Prostate gland (tissue), 2 donors: ENCODE measurements around the gene NARF. TPM values are rescaled to one million over a fixed set of nuclear protein-coding genes. Genes with fewer than 3 reads are reported as not detected.

Experiments
- DNase-seq: peaks from one replicate; pipeline ENCODE4 v3.0.0-alpha.2; 2019; ENCODE audit warnings: low spot score
- H3K27ac ChIP-seq, 2 donors: fragments of 200-600 bp; sonication (generic); 2 replicates each; pipeline ENCODE4 v1.5.1; 2017 to 2019
- H3K27me3 ChIP-seq: fragments of 200-600 bp; sonication (generic); replicated peaks from 2 replicates; pipeline ENCODE4 v1.5.1; 2019; ENCODE audit not compliant: insufficient read depth
- H3K36me3 ChIP-seq, 2 donors: fragments of 200-600 bp; sonication (generic); 1 replicate in 1 of 2; 2 replicates in 1 of 2; pipeline versions ENCODE4 v1.5.1 to v1.8.1; 2017 to 2019
- H3K4me1 ChIP-seq: fragments of 200-600 bp; sonication (generic); replicated peaks from 2 replicates; pipeline ENCODE4 v1.5.1; 2019
- H3K4me3 ChIP-seq, 2 donors: fragments of 200-600 bp; sonication (generic); 2 replicates each; pipeline ENCODE4 v1.5.1; 2017 to 2019
- H3K9me3 ChIP-seq: fragments of 200-600 bp; sonication (generic); 2 replicates; pipeline ENCODE4 v1.5.1; 2017
- CTCF ChIP-seq, 4 experiments: fragments of 200-600 bp in 2 of 4; fragments of 450-650 bp in 2 of 4; sonication (generic) in 2 of 4; IDR thresholded peaks; 1 replicate in 3 of 4; 2 replicates in 1 of 4; pipeline ENCODE4 v1.5.1; 2016 to 2019; ENCODE audit warnings: antibody characterized with exemption in 4 of 4, mild to moderate bottlenecking in 2 of 4, moderate library complexity in 2 of 4
- POLR2A ChIP-seq: fragments of 450-650 bp; IDR thresholded peaks from one replicate; pipeline ENCODE4 v1.6.1; 2016; ENCODE audit warnings: antibody characterized with exemption, mild to moderate bottlenecking
- POLR2AphosphoS5 ChIP-seq: sonication (generic); formaldehyde crosslinking; IDR thresholded peaks from one replicate; pipeline ENCODE4 v1.6.1; 2017; ENCODE audit warnings: antibody characterized with exemption
- WGBS: methylation state at CpG from one replicate; pipeline ENCODE4 v1.1.5; 2018; 5-methylcytosine and 5-hydroxymethylcytosine counted together
- intact Hi-C: fragments of 100-400 bp; cut with DNase I; formaldehyde crosslinking; loops from one replicate; pipeline ENCODE4 v1.14.2; 2022
- total RNA-seq, 2 donors: library from RNA; depleted of rRNA; stranded (reverse); fragments of >200 nt; gene quantifications; one replicate each; pipeline ENCODE4 v1.1.0, GENCODE V29; 2016

Gene NARF
- total RNA-seq, 2 donors from 2014 or later, result 38.4 to 68.1 TPM

- Histone ChIP-seq H3K27ac (peak within 1 kb of the TSS; percentile 84 to 97), H3K4me3 (peak within 1 kb of the TSS; percentile 76 to 81), H3K4me1 (no peaks in the 10 kb centered on the region), H3K9me3 (no peaks in the 10 kb centered on the region), H3K27me3 (no peaks in the 10 kb centered on the region), H3K36me3 (no peaks in the 10 kb centered on the region)
- DNase-seq, result peak; percentile 92
- intact Hi-C loops, result no loop called here
- WGBS, result 6% methylated on average over 52 of the region's 114 CpGs
- TF ChIP-seq POLR2A, result peak; percentile 62
- TF ChIP-seq CTCF (IDR thresholded peaks at IDR 0.05), result peak in 1 of 4 experiments; percentile 31
- peak; percentile 72 for TF ChIP-seq POLR2AphosphoS5
These were observed 60.6 kb downstream of the NARF start, which contains the start of gene FOXK2 for GRCh38 chr17:82518826-82519810. Gene FOXK2, plus strand, starts transcription at chr17:82519732. Its CDS starts 157 bp downstream, at chr17:82519889.

- TF ChIP-seq POLR2AphosphoS5 (peak; percentile 23), CTCF (IDR thresholded peaks at IDR 0.05) (no peak), POLR2A (no peak)
- under 1% methylated on average over 47 of the region's 94 CpGs for WGBS
- Histone ChIP-seq H3K36me3 (no peaks in the 10 kb centered on the region), H3K27ac (peak overlapping the region; percentile 80 to 84), H3K4me3 (peak overlapping the region; percentile 60 to 76), H3K4me1 (peaks cover 4% of the 10 kb centered on the region), H3K27me3 (no peaks in the 10 kb centered on the region), H3K9me3 (no peaks in the 10 kb centered on the region)
- no peak for DNase-seq
- intact Hi-C loops, result no loop called here
These were observed 61.7 kb downstream of the NARF start for GRCh38 chr17:82519971-82520903.

GRCh38 chr17:82524540-82524939 is 66.0 kb downstream of the NARF start:
- Histone ChIP-seq H3K9me3 (no peaks in the 10 kb centered on the region), H3K27ac (no peak overlapping the region), H3K27me3 (no peaks in the 10 kb centered on the region), H3K4me3 (no peak overlapping the region), H3K36me3 (no peaks in the 10 kb centered on the region), H3K4me1 (peaks cover 4% of the 10 kb centered on the region)
- TF ChIP-seq POLR2AphosphoS5 (no peak), CTCF (IDR thresholded peaks at IDR 0.05) (no peak), POLR2A (no peak)
- DNase-seq, result no peak
- 31% methylated on average over 4 of the region's 4 CpGs for WGBS
- intact Hi-C loops, result no loop called here

- no peak overlapping the region for H3K27ac ChIP-seq
These were observed 67.2 kb downstream of the NARF start for GRCh38 chr17:82525712-82526111.

More at GRCh38 chr17:82525712-82526111, 67.2 kb downstream of the NARF start:
- 56% methylated on average over 4 of the region's 4 CpGs for WGBS
- TF ChIP-seq POLR2A, result no peak
- no peak for TF ChIP-seq POLR2AphosphoS5
- no peak for TF ChIP-seq CTCF (IDR thresholded peaks at IDR 0.05)
- intact Hi-C loops, result no loop called here
- Histone ChIP-seq H3K27me3 (no peaks in the 10 kb centered on the region), H3K36me3 (no peaks in the 10 kb centered on the region), H3K4me1 (peaks cover 4% of the 10 kb centered on the region), H3K4me3 (no peak overlapping the region), H3K9me3 (no peaks in the 10 kb centered on the region)
- no peak for DNase-seq
